Mesenchymal stem cell (in vitro differentiated cells and primary cell): ENCODE results near the gene IFNL3.

Experiments
- DNase-seq: peaks from one replicate; pipeline ENCODE4 v3.0.0-alpha.2; 2013
- H2AFZ ChIP-seq: one replicate; pipeline ENCODE4 v1.6.1; 2013; ENCODE audit warnings: low read depth, mild to moderate bottlenecking, control low read depth, inconsistent platforms, low read length, moderate library complexity
- H2AK5ac ChIP-seq: 2 replicates; pipeline ENCODE4 v1.6.1; 2013; ENCODE audit warnings: low read length, moderate library complexity, mild to moderate bottlenecking, inconsistent platforms; ENCODE audit not compliant: severe bottlenecking
- H2BK120ac ChIP-seq: one replicate; pipeline ENCODE4 v1.6.1; 2013; ENCODE audit warnings: low read depth, mild to moderate bottlenecking, inconsistent platforms, low read length, moderate library complexity
- H2BK12ac ChIP-seq, 2 experiments: one replicate each; pipeline ENCODE4 v1.6.1; 2013; ENCODE audit warnings: inconsistent platforms in 2 of 2, low read length in 2 of 2, mild to moderate bottlenecking in 2 of 2, moderate library complexity in 2 of 2, control low read depth in 1 of 2
- H2BK15ac ChIP-seq: one replicate; pipeline ENCODE4 v1.6.1; 2013; ENCODE audit warnings: mild to moderate bottlenecking, low read depth, inconsistent platforms; ENCODE audit not compliant: poor library complexity, severe bottlenecking
- H2BK5ac ChIP-seq: 2 replicates; pipeline ENCODE4 v1.6.1; 2013; ENCODE audit warnings: low read depth, mild to moderate bottlenecking, low read length, control low read depth, inconsistent platforms; ENCODE audit not compliant: poor library complexity, severe bottlenecking
- H3K14ac ChIP-seq, 2 experiments: one replicate each; pipeline ENCODE4 v1.6.1; 2013; ENCODE audit warnings: inconsistent platforms in 2 of 2, low read length in 2 of 2, control low read depth in 1 of 2, mild to moderate bottlenecking in 1 of 2, moderate library complexity in 1 of 2
- H3K18ac ChIP-seq, 2 experiments: one replicate each; pipeline ENCODE4 v1.6.1; 2013; ENCODE audit warnings: inconsistent platforms in 2 of 2, low read length in 2 of 2, control low read depth in 1 of 2, low read depth in 1 of 2, mild to moderate bottlenecking in 1 of 2
- H3K23ac ChIP-seq, 2 experiments: one replicate each; pipeline ENCODE4 v1.6.1; 2013; ENCODE audit warnings: inconsistent platforms in 2 of 2, low read length in 2 of 2, mild to moderate bottlenecking in 2 of 2, moderate library complexity in 2 of 2, control low read depth in 1 of 2
- H3K27ac ChIP-seq: 2 replicates; pipeline ENCODE4 v1.5.1; 2013; ENCODE audit warnings: mild to moderate bottlenecking, moderate library complexity, low read length, control low read depth, inconsistent platforms; ENCODE audit not compliant: poor library complexity, severe bottlenecking
- H3K27me3 ChIP-seq, 2 experiments: 2 replicates each; pipeline versions ENCODE4 v1.6.1 to v1.7.0; 2013; ENCODE audit warnings: low read length in 2 of 2, mild to moderate bottlenecking in 2 of 2, moderate library complexity in 2 of 2, control low read depth in 1 of 2, inconsistent platforms in 1 of 2; ENCODE audit not compliant: control insufficient read depth in 1 of 2, insufficient read depth in 1 of 2
- H3K36me3 ChIP-seq, 2 experiments: 2 replicates each; pipeline versions ENCODE4 v1.6.1 to v1.7.0; 2013; ENCODE audit warnings: low read length in 2 of 2, control low read depth in 1 of 2, inconsistent platforms in 1 of 2, low read depth in 1 of 2, mild to moderate bottlenecking in 1 of 2; ENCODE audit not compliant: insufficient read depth in 2 of 2, control insufficient read depth in 1 of 2
- H3K4ac ChIP-seq, 2 experiments: one replicate each; pipeline ENCODE4 v1.6.1; 2013; ENCODE audit warnings: inconsistent platforms in 2 of 2, low read length in 2 of 2, mild to moderate bottlenecking in 2 of 2, moderate library complexity in 2 of 2, control low read depth in 1 of 2, low read depth in 1 of 2
- H3K4me1 ChIP-seq: 2 replicates; pipeline ENCODE4 v1.6.1; 2013; ENCODE audit warnings: low read depth, low read length, control low read depth; ENCODE audit not compliant: control insufficient read depth, insufficient read depth
- H3K4me2 ChIP-seq: 2 replicates; pipeline ENCODE4 v1.6.1; 2013; ENCODE audit warnings: low read length, mild to moderate bottlenecking, inconsistent platforms; ENCODE audit not compliant: poor library complexity, severe bottlenecking
- H3K4me3 ChIP-seq, 2 experiments: 2 replicates each; pipeline versions ENCODE4 v1.5.1 to v1.7.0; 2013; ENCODE audit warnings: low read length in 2 of 2, mild to moderate bottlenecking in 2 of 2, control low read depth in 1 of 2, low read depth in 1 of 2; ENCODE audit not compliant: insufficient read depth in 1 of 2
- H3K79me1 ChIP-seq: replicated peaks from 2 replicates; pipeline ENCODE4 v1.6.1; 2013; ENCODE audit warnings: mild to moderate bottlenecking, control low read depth, low read length, inconsistent platforms; ENCODE audit not compliant: poor library complexity, severe bottlenecking
- H3K9ac ChIP-seq: 2 replicates; pipeline ENCODE4 v1.7.0; 2013; ENCODE audit warnings: mild to moderate bottlenecking, low read length, moderate library complexity
- H3K9me3 ChIP-seq: 2 replicates; pipeline ENCODE4 v1.7.0; 2013; ENCODE audit warnings: mild to moderate bottlenecking, low read length; ENCODE audit not compliant: control insufficient read depth
- H4K8ac ChIP-seq: one replicate; pipeline ENCODE4 v1.6.1; 2013; ENCODE audit warnings: inconsistent platforms, mild to moderate bottlenecking, low read length, moderate library complexity
- H4K91ac ChIP-seq: one replicate; pipeline ENCODE4 v1.6.1; 2013; ENCODE audit warnings: mild to moderate bottlenecking, low read length, inconsistent platforms
- WGBS: methylation state at CpG from one replicate; pipeline ENCODE4 v1.1.7; 2013; ENCODE audit warnings: mixed read lengths; 5-methylcytosine and 5-hydroxymethylcytosine counted together

IFNL3 gene

DNA sequence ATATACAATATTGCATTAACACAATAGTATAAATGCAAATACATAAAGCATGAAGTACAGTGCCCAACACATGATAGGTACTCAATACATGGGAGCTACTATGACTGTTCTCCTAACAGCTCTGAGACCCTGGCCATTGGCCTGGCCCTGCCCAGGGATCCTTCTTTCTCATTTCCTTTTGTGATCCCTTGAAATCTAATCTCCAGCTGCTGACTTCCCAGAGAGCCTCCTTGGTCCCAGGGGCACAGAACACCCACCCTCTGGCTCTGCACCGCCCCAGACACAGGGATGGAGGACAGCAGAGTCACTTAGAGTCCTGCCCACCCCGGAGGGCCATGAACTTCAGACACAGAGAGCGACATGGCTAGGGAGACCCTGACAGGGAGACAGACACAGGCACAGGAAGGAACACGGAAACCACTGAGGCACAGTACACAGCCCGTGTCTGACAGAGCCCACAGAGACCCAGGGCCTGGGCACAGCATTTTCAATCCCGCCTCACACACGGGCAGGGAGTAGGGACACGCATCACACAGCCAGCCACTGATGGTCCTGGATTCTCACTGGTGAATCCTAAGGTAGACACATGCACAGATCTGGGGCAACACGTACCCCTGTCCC is 36.5 kb downstream of the IFNL3 start:
- H3K79me1 ChIP-seq: no peaks in the 10 kb centered on the region
- no peak overlapping the region for H3K4me2 ChIP-seq
- H3K14ac ChIP-seq: no peak overlapping the region
- H2BK12ac ChIP-seq: no peak overlapping the region
- H4K8ac ChIP-seq: no peak overlapping the region
- peaks cover 1% of the 10 kb centered on the region for H3K4me1 ChIP-seq
- no peak overlapping the region for H2BK120ac ChIP-seq
- no peaks in the 10 kb centered on the region for H3K36me3 ChIP-seq
- no peak overlapping the region for H2BK15ac ChIP-seq
- H3K4ac ChIP-seq: no peak overlapping the region
- peaks cover 37 to 50% of the 10 kb centered on the region in 2 experiments for H3K27me3 ChIP-seq
- H3K27ac ChIP-seq: no peak overlapping the region
- no peak overlapping the region for H2AK5ac ChIP-seq
- WGBS: 80% methylated on average over 9 of the region's 9 CpGs
- H2BK5ac ChIP-seq: no peak overlapping the region
- H2AFZ ChIP-seq: no peak overlapping the region
- no peaks in the 10 kb centered on the region for H3K9me3 ChIP-seq
- no peak overlapping the region for H4K91ac ChIP-seq
- H3K18ac ChIP-seq: no peak overlapping the region
- no peak overlapping the region for H3K9ac ChIP-seq
- no peak overlapping the region for H3K4me3 ChIP-seq
- peak overlapping the region in 1 of 2 experiments; percentile 94 for H3K23ac ChIP-seq
- no peak for DNase-seq

DNA sequence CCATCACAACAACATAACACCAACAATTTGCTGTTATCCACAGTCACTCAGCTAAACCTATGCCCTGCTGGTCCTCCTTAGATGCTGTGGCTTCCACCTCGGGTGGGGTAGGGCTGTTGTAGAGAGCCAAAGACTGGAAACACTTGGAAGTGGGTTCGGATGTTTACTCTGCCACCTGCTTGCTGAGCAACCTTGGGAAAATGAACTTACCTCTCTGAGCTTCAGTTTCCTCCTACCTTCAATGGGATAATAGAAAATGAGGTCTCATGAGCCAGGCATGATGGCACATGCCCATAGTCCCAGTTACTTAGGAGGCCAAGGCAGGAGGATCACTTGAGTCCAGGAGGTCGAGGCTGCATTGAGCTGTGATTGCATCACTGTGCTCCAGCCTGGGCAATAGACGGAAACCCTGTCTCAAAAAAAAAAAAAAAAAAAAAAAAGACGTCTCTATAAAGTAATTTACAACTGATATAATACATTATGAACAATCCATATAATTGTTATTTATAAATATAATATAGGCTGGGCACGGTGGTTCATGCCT is 37.4 kb downstream of the IFNL3 start:
- H3K27ac ChIP-seq: no peak overlapping the region
- H2BK5ac ChIP-seq: no peak overlapping the region
- H3K9me3 ChIP-seq: no peaks in the 10 kb centered on the region
- no peak overlapping the region for H3K4ac ChIP-seq
- H3K27me3 ChIP-seq: peaks cover 45 to 59% of the 10 kb centered on the region in 2 experiments
- H2AK5ac ChIP-seq: no peak overlapping the region
- H2BK12ac ChIP-seq: no peak overlapping the region
- no peak overlapping the region for H2BK15ac ChIP-seq
- no peak overlapping the region for H3K14ac ChIP-seq
- H3K4me2 ChIP-seq: no peak overlapping the region
- H4K91ac ChIP-seq: no peak overlapping the region
- no peak overlapping the region for H3K4me3 ChIP-seq
- H2AFZ ChIP-seq: no peak overlapping the region
- WGBS: 88% methylated on average over 3 of the region's 6 CpGs
- DNase-seq: no peak
- H3K9ac ChIP-seq: no peak overlapping the region
- no peak overlapping the region for H2BK120ac ChIP-seq
- H3K36me3 ChIP-seq: no peaks in the 10 kb centered on the region
- H3K18ac ChIP-seq: no peak overlapping the region
- no peak overlapping the region for H3K23ac ChIP-seq
- H4K8ac ChIP-seq: no peak overlapping the region
- H3K4me1 ChIP-seq: peaks cover 1% of the 10 kb centered on the region
- no peaks in the 10 kb centered on the region for H3K79me1 ChIP-seq

DNA sequence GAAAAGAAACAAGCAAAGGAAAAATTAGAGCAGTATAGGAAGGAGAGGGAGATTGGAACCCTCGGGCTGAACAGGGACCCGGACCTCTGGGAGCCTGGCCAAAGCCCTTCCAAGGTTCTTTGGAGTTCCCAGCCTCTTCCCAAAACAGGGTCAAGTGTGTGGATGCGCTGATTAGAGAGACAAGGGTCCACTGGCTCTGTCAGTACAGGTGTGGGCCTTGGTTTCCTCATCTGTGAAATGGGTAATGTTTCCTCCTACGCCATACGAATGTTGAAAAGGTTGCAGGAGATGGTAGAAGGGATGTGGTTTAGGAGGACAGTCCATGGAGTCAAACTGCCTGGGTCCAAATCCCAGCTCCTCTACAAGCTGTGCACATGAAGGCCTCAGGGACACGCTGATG is 38.7 kb downstream of the IFNL3 start:
- no peak overlapping the region for H4K91ac ChIP-seq
- no peak overlapping the region for H4K8ac ChIP-seq
- no peak overlapping the region for H2BK120ac ChIP-seq
- no peak overlapping the region for H3K4ac ChIP-seq
- no peak overlapping the region for H3K9ac ChIP-seq
- H3K4me2 ChIP-seq: no peak overlapping the region
- peaks cover 1% of the 10 kb centered on the region for H3K4me1 ChIP-seq
- H3K18ac ChIP-seq: no peak overlapping the region
- no peak overlapping the region for H3K23ac ChIP-seq
- H2BK12ac ChIP-seq: no peak overlapping the region
- H2BK5ac ChIP-seq: no peak overlapping the region
- no peak for DNase-seq
- 80% methylated on average over 6 of the region's 6 CpGs for WGBS
- no peak overlapping the region for H3K4me3 ChIP-seq
- H2AFZ ChIP-seq: no peak overlapping the region
- no peak overlapping the region for H3K27ac ChIP-seq
- H3K27me3 ChIP-seq: peaks cover 37 to 65% of the 10 kb centered on the region in 2 experiments
- H2BK15ac ChIP-seq: no peak overlapping the region
- H3K9me3 ChIP-seq: no peaks in the 10 kb centered on the region
- H2AK5ac ChIP-seq: no peak overlapping the region
- H3K14ac ChIP-seq: no peak overlapping the region
- H3K79me1 ChIP-seq: no peaks in the 10 kb centered on the region
- no peaks in the 10 kb centered on the region for H3K36me3 ChIP-seq

DNA sequence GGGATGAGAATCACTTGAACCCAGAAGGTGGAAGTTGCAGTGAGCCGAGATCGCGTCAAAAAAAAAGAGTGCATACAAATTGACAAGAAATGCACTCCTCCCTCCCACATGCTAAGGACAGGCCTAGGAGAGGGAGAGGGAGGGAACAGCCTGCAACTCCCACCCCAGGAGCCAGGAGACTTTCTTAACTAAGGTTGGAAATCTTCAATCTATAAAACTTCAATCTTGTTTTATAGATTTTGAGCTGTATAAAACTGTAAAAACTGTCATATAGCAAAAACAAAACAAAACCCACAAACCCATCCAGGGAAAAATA is 39.4 kb downstream of the IFNL3 start:
- H2BK5ac ChIP-seq: no peak overlapping the region
- peaks cover 44 to 69% of the 10 kb centered on the region in 2 experiments for H3K27me3 ChIP-seq
- no peaks in the 10 kb centered on the region for H3K79me1 ChIP-seq
- H3K18ac ChIP-seq: no peak overlapping the region
- H3K4me1 ChIP-seq: peaks cover 1% of the 10 kb centered on the region
- H2AFZ ChIP-seq: no peak overlapping the region
- no peak for DNase-seq
- no CpG with 5 or more reads among the region's 3 CpGs for WGBS
- H3K23ac ChIP-seq: no peak overlapping the region
- no peak overlapping the region for H4K91ac ChIP-seq
- no peak overlapping the region for H3K14ac ChIP-seq
- no peaks in the 10 kb centered on the region for H3K36me3 ChIP-seq
- no peak overlapping the region for H3K4me3 ChIP-seq
- H2BK120ac ChIP-seq: no peak overlapping the region
- no peak overlapping the region for H2AK5ac ChIP-seq
- H3K4me2 ChIP-seq: no peak overlapping the region
- H3K9me3 ChIP-seq: no peaks in the 10 kb centered on the region
- no peak overlapping the region for H2BK15ac ChIP-seq
- H3K4ac ChIP-seq: no peak overlapping the region
- no peak overlapping the region for H2BK12ac ChIP-seq
- no peak overlapping the region for H4K8ac ChIP-seq
- no peak overlapping the region for H3K27ac ChIP-seq
- H3K9ac ChIP-seq: no peak overlapping the region
